Fibroblast of skin of abdomen (primary cell): ENCODE data around the gene CLDN3.
"Not testable (repeated sequence)": the region's sequence is repeated elsewhere in the genome, so short reads cannot be mapped to it uniquely, and the experiment has no call there.

Experiments used
- DNase-seq: peaks from one replicate; pipeline ENCODE4 v3.0.0-alpha.2; 2013

Gene CLDN3

DNA sequence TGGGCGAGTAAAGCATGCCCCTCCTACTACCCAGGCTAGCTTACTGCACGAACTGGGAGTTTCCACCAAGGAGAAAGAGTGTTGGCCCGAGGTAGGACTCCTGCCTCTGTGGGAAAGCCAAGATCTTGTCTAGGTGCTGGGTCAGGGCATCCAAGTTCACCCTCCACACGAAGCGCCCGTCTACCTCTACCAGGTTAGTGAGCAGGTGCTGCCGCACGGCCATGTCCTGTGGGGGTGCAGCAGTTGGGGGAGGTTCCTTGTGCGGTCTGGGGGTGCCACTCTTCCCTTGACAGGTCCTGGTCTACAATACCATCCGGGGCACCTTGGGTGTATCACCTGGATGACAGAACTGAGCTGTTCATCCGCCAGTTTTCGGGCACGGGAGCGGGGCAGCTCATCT lies 33.2 kb downstream of the CLDN3 start:
- DNase-seq, result no peak

DNA sequence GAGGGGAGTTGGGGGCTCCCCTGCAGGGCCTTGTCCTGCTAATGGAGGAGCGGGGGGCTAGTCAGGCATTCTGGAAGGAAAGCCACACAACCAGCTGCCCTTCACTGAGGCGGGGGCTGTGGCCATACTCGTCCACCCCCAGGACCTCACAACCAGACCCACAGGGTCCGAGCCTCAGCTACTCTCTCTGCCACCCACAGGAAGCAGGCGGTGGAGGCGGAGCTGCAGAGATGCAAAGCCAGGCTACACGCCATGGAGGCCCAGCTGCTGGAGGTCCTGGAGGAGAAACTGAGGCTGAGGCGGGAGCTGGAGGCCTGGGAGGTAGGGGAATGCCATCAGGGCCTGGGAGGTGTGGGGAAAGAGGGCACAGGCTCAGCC lies 34.6 kb downstream of the CLDN3 start:
- DNase-seq, result no peak

DNA sequence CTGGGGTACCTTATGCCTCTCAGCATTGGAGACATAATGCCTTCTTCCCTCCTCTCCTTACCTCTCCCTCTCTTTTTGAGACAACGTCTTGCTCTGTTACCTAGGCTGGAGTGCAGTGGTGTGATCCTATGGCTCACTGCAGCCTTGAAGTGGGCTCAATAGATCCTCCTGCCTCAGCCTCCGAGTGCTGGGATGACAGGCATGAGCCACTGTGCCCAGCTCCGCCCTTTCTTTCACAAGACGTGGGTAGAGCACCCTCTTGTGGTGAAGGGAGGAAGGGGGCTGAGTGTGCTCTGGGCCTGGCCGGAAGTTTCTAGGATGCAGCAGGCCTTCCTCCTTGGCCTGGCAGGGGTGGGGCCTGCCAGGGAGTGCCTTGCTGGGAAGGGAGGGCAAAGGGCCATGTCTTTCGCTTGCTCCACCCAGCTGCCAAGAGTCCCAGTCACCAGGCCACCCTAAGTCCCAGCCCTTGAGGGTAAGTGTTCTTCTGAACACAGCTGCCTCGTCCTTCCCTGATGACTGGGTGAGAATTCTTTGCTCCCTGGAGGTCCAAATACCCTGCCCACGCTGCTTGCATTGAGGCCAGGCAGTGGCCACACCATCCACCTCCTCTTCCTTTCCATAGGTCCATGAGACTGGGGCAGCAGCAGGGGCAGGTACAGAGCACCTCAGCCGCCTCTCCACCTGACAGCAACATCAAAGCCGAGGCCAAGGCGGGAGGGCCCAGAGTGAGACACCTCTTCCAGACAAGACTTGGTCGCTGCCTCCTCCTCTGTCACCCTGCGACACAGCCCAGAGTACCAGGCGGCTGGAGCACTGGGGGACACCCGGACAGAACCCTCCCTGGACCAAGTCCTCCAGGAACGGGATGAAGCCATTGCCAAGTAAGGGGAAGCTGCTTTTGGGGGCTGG lies 35.2 kb downstream of the CLDN3 start:
- DNase-seq, result peak; percentile 68

DNA sequence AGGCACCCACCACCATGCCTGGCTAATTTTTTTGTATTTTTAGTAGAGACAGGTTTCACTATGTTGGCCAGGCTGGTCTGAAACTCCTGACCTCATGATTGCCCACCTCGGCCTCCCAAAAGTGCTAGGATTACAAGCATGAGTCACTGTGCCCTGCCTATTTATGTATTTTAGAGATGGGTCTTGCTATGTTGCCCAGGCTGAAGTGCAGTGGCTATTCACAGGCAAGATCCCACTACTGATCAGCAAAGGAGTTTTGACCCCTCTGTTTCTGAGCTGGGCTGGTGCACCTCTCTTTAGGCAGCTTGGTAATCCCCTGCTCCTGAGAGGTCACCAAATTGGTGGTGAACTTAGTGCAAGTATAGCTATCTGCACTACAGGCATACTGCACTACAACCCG lies 37.7 kb downstream of the CLDN3 start:
- no peak for DNase-seq

DNA sequence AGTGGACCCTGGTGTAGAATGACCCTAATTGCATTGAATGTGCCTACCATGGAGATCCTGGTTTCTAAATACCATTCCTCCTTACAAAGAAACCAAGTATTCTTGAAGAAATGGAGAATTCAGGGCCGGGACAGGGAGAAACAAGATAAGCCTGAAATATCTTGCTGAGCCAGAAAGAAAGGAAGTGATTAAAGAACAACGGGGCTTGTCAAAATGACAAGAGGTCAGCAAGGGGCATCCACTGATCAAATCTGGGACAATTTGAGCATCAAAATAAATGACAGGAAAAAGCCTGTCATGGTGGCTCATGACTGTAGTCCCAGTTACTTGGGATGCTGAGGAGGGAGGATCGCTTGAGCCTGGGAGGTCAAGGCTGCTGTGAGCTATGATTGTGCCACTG lies 39.6 kb downstream of the CLDN3 start:
- DNase-seq, result no peak

DNA sequence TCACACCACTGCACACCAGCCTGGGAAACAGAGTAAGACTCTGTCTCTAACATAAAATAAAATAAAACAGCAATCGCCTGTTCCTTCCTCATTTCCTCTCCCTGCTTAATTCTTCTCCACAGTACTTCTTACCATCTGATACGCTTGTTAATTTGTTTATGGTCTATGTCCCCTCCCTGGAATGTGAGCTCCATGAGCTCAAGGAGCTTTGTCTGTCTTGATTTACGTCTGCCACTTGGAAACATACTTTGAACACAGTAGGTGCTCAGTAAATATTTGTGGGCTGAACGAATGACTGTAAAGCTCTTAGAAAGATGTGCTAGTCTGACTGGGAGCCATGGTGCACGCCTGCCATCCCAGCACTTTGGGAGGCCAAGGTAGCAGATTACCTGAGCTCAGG lies 41.5 kb downstream of the CLDN3 start:
- DNase-seq, result no peak

DNA sequence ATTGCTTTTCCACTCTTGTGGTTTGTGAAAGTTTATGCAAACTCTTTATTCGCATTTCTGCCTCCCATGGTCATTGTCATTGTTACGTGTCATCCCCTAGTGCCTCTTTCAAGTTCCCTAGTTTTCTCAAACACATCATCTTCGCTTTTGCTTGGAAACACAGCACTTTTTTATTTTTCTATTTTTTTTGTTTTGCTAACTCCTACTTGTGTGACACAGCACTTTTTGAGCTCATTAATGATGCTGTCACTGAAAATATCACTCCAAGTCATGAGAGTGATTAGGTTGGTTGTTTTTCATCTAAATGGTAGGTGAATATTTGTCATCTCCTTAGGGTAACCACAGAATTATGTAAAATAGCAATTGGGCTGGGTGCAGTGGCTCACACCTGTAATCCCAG lies 42.1 kb downstream of the CLDN3 start:
- no peak for DNase-seq

DNA sequence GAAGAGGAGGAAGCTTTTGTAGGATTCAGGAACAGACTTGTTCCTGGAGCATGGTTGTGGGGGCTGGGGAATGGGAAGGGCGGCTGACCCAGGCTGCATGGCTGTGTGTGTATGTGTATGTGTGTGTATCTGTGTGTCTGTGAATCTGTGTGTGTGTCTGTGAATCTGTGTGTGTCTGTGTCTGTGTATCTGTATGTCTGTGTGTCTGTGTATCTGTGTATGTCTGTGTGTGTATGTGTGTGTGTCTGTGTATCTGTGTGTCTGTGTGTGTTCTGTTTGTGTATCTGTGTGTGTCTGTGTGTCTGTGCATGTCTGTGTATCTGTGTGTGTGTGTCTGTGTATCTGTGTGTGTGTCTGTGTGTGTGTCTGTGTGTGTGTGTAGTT lies 44.0 kb downstream of the CLDN3 start:
- DNase-seq, result no peak

DNA sequence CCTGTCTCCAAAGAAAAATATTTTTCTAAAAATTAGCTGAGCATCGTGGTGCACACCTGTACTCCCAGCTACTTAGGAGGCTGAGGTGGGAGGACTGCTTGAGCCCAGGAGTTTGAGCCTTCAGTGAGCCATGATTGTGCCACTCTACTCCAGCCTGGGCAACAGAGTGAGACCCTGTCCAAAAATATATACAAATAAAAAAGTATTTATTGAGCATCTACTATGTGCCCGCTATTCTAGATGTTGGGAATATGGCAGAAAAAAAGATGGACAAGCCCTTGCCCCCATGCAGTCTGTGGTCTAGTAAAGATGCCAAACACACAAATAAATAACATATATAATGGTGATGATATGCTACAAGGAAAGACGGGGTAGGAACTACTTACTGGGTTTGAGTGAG lies 46.3 kb downstream of the CLDN3 start:
- no peak for DNase-seq

DNA sequence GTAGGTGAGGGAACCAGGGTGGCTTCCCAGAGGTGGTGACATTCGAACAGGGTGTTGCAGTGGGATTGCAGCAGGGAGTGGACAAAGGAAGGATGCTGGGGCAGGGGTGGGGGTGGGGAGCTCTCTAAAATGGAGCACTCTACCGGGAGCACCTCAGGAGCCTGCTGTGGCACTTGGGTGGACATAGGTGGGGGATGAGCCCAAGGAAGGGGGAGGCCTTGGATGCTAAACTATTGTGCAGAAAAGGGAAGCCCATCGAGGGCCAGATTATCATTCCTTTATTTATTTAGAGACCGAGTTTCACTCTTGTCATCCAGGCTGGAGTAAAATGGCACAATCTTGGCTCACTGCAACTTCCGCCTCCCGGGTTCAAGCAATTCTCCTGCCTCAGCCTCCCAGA lies 47.3 kb downstream of the CLDN3 start:
- no peak for DNase-seq

DNA sequence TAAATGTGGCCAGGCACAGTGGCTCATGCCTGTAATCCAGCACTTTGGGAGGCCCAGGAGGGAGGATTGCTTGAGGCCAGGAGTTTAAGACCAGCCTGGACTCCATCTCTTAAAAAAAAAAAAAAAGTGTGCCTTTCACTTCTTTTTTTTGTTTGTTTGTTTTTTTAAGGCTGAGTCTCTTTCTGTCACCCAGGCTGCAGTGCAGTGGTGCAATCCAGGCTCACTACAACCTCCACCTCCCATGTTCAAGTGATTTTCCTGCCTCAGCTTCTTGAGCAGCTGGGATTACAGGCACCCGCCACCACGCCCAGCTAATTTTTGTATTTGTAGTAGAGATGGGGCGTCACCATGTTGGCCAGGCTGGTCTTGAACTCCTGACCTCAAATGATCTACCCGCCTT lies 47.9 kb downstream of the CLDN3 start:
- DNase-seq, result not testable (repeated sequence)

DNA sequence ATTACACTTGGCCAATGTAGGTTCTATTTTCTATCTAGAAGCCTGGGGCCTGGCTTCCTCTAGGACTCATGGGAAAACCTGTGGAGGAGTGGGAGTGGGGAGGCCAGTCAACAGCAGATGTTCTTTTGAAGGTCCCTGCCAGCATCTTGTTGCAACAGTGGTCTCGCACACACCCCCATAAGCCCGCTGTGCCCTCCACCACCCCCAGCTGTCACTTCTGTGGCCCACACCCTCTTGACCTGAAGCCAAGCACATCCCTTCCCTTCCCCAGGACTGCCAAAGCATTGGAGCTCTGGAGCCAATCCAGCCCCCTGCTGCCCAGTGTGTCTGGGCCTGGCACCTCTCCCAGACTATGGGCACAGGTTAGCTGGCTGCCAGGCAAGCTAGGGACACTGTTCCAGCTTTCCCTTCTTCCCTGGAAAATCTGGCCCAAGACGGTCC lies 48.7 kb downstream of the CLDN3 start:
- no peak for DNase-seq

DNA sequence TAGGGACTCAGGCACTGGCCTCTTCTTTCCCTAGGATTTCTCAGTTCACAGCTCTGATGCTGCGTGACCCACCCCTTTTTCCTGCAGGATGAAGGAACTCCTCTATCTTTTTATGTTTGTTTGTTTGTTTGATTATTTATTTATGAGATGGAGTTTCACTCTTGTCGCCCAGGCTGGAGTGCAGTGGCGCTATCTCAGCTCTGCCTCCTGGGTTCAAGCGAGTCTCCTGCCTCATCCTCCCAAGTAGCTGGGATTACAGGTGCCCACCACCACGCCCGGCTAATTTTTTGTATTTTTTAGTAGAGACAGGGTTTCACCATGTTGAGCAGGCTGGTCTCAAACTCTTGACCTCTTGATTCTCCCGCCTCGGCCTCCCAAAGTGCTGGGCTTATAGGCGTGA lies 49.6 kb downstream of the CLDN3 start:
- DNase-seq, result not testable (repeated sequence)

DNA sequence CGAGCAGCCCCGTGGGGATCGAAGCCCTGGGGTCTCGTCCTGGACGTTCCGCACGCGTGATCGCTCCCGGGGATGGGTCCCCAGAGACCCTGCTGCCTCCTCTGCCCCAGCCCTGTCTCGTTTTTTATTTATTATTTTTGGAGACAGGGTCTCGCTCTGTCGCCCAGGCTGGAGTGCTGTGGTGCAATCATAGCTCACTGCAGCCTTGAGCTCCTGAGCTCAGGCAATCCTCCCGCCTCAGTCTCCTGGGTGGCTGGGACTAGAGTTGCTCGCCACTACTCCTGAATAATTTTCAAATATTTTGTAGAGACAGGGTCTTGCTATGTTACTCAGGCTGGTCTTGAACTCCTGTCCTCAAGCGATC lies 50.3 kb downstream of the CLDN3 start:
- no peak for DNase-seq
